IPS DF 4.7 (cell line): Measurements from ENCODE around the gene CWC27.

Experiments
- DNase-seq: peaks from one replicate; pipeline ENCODE4 v3.0.0-alpha.2; 2013; ENCODE audit warnings: low spot score; ENCODE audit errors: extremely low read depth

CWC27 gene

GRCh38 chr5:65067147-65067506 is 298.4 kb downstream of the CWC27 start:
- DNase-seq = no peak
